DND-41 (cell line): ENCODE measurements around the gene KXD1.

Source experiments
- ATAC-seq: fragments of 200-7000 bp; cut with Tn5 transposase; 3 replicates; pipeline ENCODE4 v1.9.1; 2021; ENCODE audit warnings: low read depth; ENCODE audit not compliant: insufficient read depth
- DNase-seq: peaks from one replicate; pipeline ENCODE4 v3.0.0-alpha.2; 2020
- H2AFZ ChIP-seq: 2 replicates; pipeline ENCODE4 v1.6.0; 2012; ENCODE audit warnings: low read depth, low read length
- H3K27ac ChIP-seq: 2 replicates; pipeline ENCODE4 v1.5.1; 2012; ENCODE audit warnings: low read length, inconsistent platforms
- H3K27me3 ChIP-seq: fragments of 200-600 bp; sonication (generic); 2 replicates; pipeline ENCODE4 v1.6.0; 2012; ENCODE audit warnings: low read length, mild to moderate bottlenecking, inconsistent platforms; ENCODE audit not compliant: insufficient read depth, poor library complexity
- H3K36me3 ChIP-seq: 2 replicates; pipeline ENCODE4 v1.5.1; 2012; ENCODE audit warnings: low read length, inconsistent platforms; ENCODE audit not compliant: insufficient read depth
- H3K4me1 ChIP-seq: 2 replicates; pipeline ENCODE4 v1.5.1; 2012; ENCODE audit warnings: mild to moderate bottlenecking, low read length; ENCODE audit not compliant: insufficient read depth
- H3K4me2 ChIP-seq: 2 replicates; pipeline ENCODE4 v1.6.0; 2012; ENCODE audit warnings: mild to moderate bottlenecking, moderate library complexity, low read length, inconsistent platforms; ENCODE audit not compliant: insufficient read depth
- H3K4me3 ChIP-seq, 2 experiments: fragments of 200-600 bp in 1 of 2; shearing (Covaris generic) in 1 of 2; 2 replicates each; pipeline ENCODE4 v1.5.1; 2012 to 2016; ENCODE audit warnings: inconsistent platforms in 2 of 2, low read length in 2 of 2, mild to moderate bottlenecking in 2 of 2, low read depth in 1 of 2, moderate library complexity in 1 of 2
- H3K79me2 ChIP-seq: 2 replicates; pipeline ENCODE4 v1.6.0; 2012; ENCODE audit warnings: low read length, inconsistent platforms; ENCODE audit not compliant: insufficient read depth
- H3K9ac ChIP-seq: 2 replicates; pipeline ENCODE4 v1.6.0; 2012; ENCODE audit warnings: low read depth, mild to moderate bottlenecking, inconsistent platforms, low read length, moderate library complexity
- H3K9me3 ChIP-seq: 2 replicates; pipeline ENCODE4 v1.5.1; 2012; ENCODE audit warnings: low read length, moderate library complexity, mild to moderate bottlenecking, inconsistent platforms; ENCODE audit not compliant: insufficient read depth, severe bottlenecking
- H4K20me1 ChIP-seq: 2 replicates; pipeline ENCODE4 v1.6.0; 2012; ENCODE audit warnings: low read length; ENCODE audit not compliant: insufficient read depth
- EZH2 ChIP-seq: IDR thresholded peaks from 3 replicates; pipeline ENCODE4 v1.6.1; 2012; ENCODE audit warnings: borderline replicate concordance, low read depth, mild to moderate bottlenecking, moderate library complexity, low read length, inconsistent platforms; ENCODE audit not compliant: severe bottlenecking
- TF ChIP-seq, protein P1 (sequence below): IDR thresholded peaks from 2 replicates; pipeline ENCODE4 v1.5.1; 2012; ENCODE audit warnings: borderline replicate concordance, low read length, moderate library complexity, mild to moderate bottlenecking; ENCODE audit not compliant: poor library complexity, severe bottlenecking; ENCODE audit errors: extremely low read depth

Gene KXD1

GRCh38 chr19:18593367-18594095 lies 35.9 kb downstream of the KXD1 start:
- TF ChIP-seq, protein P1, sequence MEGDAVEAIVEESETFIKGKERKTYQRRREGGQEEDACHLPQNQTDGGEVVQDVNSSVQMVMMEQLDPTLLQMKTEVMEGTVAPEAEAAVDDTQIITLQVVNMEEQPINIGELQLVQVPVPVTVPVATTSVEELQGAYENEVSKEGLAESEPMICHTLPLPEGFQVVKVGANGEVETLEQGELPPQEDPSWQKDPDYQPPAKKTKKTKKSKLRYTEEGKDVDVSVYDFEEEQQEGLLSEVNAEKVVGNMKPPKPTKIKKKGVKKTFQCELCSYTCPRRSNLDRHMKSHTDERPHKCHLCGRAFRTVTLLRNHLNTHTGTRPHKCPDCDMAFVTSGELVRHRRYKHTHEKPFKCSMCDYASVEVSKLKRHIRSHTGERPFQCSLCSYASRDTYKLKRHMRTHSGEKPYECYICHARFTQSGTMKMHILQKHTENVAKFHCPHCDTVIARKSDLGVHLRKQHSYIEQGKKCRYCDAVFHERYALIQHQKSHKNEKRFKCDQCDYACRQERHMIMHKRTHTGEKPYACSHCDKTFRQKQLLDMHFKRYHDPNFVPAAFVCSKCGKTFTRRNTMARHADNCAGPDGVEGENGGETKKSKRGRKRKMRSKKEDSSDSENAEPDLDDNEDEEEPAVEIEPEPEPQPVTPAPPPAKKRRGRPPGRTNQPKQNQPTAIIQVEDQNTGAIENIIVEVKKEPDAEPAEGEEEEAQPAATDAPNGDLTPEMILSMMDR, result no peak
- no peak for TF ChIP-seq EZH2
- Histone ChIP-seq H3K4me1 (peaks cover 37% of the 10 kb centered on the region), H2AFZ (no peak overlapping the region), H3K9ac (peak overlapping the region; percentile 56; the same call in 1 of the 2 replicates), H3K27me3 (no peaks in the 10 kb centered on the region), H3K36me3 (peaks cover 8% of the 10 kb centered on the region), H3K4me2 (peak overlapping the region; percentile 92), H3K27ac (no peak overlapping the region), H4K20me1 (peaks cover 7% of the 10 kb centered on the region), H3K9me3 (no peaks in the 10 kb centered on the region), H3K79me2 (peaks cover 14% of the 10 kb centered on the region), H3K4me3 (peak overlapping the region in 1 of 2 experiments; percentile 56; a peak in 2 of 4 replicates)
- DNase-seq, result no peak
- no peak for ATAC-seq

DNA sequence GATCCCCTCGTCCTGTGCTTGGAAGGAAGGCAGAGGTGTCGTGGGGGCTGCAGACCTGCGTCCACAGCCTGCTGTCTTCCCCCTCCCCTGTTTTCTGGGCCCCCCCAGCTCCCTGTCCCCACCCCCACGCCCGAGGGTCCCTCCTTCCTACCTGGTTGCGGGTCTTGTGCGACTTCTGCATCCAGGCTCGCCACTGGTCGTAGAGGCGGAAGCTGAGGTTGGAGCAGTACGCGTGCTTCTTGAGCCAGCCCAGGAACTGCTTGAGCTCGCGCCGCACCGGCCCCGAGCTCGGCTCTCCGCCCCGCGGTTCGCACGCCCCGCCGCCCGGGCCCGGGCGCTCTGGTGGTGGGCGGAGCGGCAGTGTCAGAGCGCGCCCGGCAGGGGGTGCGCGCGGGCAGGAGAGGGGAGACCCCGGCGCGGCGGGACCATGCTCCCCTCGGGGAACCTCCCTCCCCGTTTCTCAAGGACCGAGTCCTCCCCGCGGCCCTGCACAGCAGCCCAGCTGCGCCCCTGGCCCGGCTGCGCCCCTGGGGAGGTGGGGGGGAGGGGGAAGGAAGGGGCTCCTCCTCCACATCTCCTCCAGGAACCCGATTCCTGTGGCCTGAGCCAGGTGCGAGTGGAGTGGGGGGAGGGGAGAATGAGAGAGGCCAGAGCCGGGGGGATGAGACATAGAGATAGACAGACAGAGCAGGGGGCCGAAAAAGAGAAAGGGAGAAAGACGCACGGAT lies 36.6 kb downstream of the KXD1 start:
- peak overlapping the region; percentile 82 for H2AFZ ChIP-seq
- no peaks in the 10 kb centered on the region for H3K9me3 ChIP-seq
- H3K4me3 ChIP-seq, result peak overlapping the region in 1 of 2 experiments; percentile 56; a peak in 2 of 4 replicates
- H3K27me3 ChIP-seq, result no peaks in the 10 kb centered on the region
- peak overlapping the region; percentile 92 for H3K4me2 ChIP-seq
- H3K4me1 ChIP-seq, result peaks cover 35% of the 10 kb centered on the region
- ATAC-seq (peak; percentile 79), DNase-seq (peak; percentile 81)
- H3K79me2 ChIP-seq, result peaks cover 12% of the 10 kb centered on the region
- H3K9ac ChIP-seq, result peak overlapping the region; percentile 56
- peak overlapping the region; percentile 53; the same call in 1 of the 2 replicates for H3K27ac ChIP-seq
- peaks cover 7% of the 10 kb centered on the region for H4K20me1 ChIP-seq
- peaks cover 8% of the 10 kb centered on the region for H3K36me3 ChIP-seq
- TF ChIP-seq, protein P1, result peak; percentile 93
- TF ChIP-seq EZH2, result no peak

GRCh38 chr19:18594824-18595373 lies 37.2 kb downstream of the KXD1 start:
- ATAC-seq (no peak), DNase-seq (no peak)
- H4K20me1 ChIP-seq, result peaks cover 7% of the 10 kb centered on the region
- H3K27ac ChIP-seq, result no peak overlapping the region
- H3K9me3 ChIP-seq, result no peaks in the 10 kb centered on the region
- H3K9ac ChIP-seq, result peak overlapping the region; percentile 56; the same call in 1 of the 2 replicates
- peak overlapping the region; percentile 92 for H3K4me2 ChIP-seq
- peaks cover 6% of the 10 kb centered on the region for H3K79me2 ChIP-seq
- H3K4me3 ChIP-seq, result peak overlapping the region in 1 of 2 experiments; percentile 56; a peak in 2 of 4 replicates
- no peaks in the 10 kb centered on the region for H3K27me3 ChIP-seq
- peak overlapping the region; percentile 82; the same call in 1 of the 2 replicates for H2AFZ ChIP-seq
- TF ChIP-seq EZH2, result no peak
- TF ChIP-seq, protein P1, result no peak
- peaks cover 8% of the 10 kb centered on the region for H3K36me3 ChIP-seq
- H3K4me1 ChIP-seq, result peaks cover 28% of the 10 kb centered on the region
